ENCODE results near the gene GRM3.

Gene GRM3

DNA sequence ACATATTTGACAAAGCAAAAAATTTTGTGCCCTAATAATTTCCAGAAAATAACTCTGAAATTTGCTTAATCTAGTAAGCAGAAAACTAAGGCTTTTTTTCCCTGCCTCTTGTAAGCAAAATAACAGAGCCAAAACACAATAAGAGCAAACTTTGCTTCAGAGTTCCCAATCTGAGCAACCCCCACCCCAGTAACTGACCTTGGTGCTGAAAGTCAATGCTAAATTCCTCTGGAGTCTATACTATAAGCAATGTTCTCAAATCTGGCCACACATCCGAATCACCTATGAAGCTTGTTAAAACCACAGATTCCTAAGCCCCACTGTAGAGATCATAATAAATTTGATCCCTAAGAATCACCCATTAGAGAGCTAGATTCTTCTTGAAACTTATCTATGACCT is 265.2 kb downstream of the GRM3 start:
- peak; percentile 24 for DNase-seq

DNA sequence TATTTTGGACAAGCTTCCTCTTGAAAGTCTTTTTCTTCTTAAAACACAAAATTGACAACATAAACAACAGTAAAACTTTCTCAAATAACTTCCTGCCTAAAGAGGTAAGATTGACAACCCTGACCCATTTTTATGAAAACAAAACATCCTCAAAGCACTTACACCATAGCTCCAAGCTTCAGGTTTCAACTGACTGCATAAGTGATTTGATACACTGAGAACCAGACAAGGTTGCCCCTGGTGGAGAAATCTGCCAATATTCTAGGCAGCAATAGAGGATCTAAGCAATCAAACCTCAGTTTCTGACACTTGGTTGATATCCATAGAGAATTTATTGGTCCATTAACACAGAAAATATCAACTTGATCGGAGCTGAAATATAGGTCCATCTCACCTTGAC is 267.9 kb downstream of the GRM3 start:
- DNase-seq: no peak

DNA sequence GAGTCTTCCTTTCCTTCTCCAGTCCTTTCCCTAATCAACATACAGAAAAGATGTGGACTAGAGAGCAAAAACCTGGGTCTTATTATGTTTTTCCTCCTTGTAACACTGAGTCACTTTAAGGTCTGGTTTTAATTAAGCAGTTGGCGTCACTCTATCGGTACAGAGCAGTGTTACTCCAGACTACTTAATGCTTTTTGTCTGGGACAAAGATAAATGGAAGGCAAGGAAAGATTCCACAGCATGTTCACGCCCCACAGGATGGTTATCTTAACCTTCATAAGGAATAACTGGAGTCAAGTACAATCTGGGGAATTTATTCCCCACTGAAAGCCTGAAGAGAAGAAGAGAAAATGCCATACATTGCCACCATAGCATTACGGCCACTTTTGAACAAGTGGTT is 270.0 kb downstream of the GRM3 start:
- DNase-seq: no peak
